GM12878 (cell line): ENCODE measurements around the gene ENTPD6.

ENCODE experiments used
- BRCA1 ChIP-seq: IDR thresholded peaks from 2 replicates; pipeline ENCODE4 v1.6.1; 2011; ENCODE audit warnings: low read depth, low read length, improper control_type of control experiment
- EP300 ChIP-seq, 2 experiments: fragments of 150-350 bp in 1 of 2; IDR thresholded peaks; 2 replicates each; pipeline ENCODE4 v1.6.1; 2011 to 2012; ENCODE audit warnings: low read depth in 2 of 2, low read length in 2 of 2, borderline replicate concordance in 1 of 2, improper control_type of control experiment in 1 of 2, inconsistent platforms in 1 of 2; ENCODE audit not compliant: control insufficient read depth in 1 of 2
- FOXM1 ChIP-seq: IDR thresholded peaks from 2 replicates; pipeline ENCODE4 v1.6.1; 2012; ENCODE audit warnings: low read depth, mild to moderate bottlenecking, inconsistent platforms, low read length, moderate library complexity
- NFYB ChIP-seq: IDR thresholded peaks from 2 replicates; pipeline ENCODE4 v1.6.1; 2011; ENCODE audit warnings: low read depth, mild to moderate bottlenecking, low read length, improper control_type of control experiment, moderate library complexity; ENCODE audit not compliant: insufficient read depth
- SPI1 ChIP-seq: IDR thresholded peaks from 2 replicates; pipeline ENCODE4 v1.6.1; 2011; ENCODE audit warnings: low read depth, mild to moderate bottlenecking, low read length, moderate library complexity, borderline replicate concordance; ENCODE audit not compliant: insufficient read depth
- YY1 ChIP-seq: IDR thresholded peaks from 2 replicates; pipeline ENCODE4 v1.6.1; 2011; ENCODE audit warnings: low read depth, mild to moderate bottlenecking, low read length
- TF ChIP-seq, protein P1 (sequence below), 3 experiments: IDR thresholded peaks in 2 of 3; conservative IDR thresholded peaks in 1 of 3; 2 replicates each; pipeline ENCODE4 v1.5.1; 2011; ENCODE audit warnings: low read depth in 3 of 3, low read length in 3 of 3, mild to moderate bottlenecking in 3 of 3, control low read depth in 2 of 3, moderate library complexity in 2 of 3, inconsistent platforms in 1 of 3, mixed read lengths in 1 of 3; ENCODE audit not compliant: control insufficient read depth in 2 of 3, insufficient read depth in 1 of 3; ENCODE audit errors: extremely low read depth in 1 of 3

DNA sequence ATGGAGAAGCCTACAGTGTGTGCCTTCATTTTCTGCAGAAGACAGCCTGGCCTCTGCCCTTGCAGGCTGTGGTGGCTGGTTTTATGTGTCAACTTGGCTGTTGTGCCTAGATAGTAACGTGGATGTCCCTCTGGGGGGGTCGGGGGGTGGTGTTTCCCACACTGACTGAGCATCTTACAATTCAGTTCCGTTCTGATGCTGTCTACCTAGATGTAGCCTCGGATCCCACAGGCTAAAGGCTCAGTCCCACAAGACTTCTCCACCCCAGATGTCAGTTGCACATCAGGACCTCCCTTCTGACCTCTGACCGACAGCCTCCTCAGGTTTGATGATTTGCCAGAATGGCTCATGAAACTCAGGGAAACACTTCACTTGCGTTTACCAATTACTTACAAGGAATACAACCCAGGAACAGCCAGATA, 56.7 kb downstream of the ENTPD6 start:
- TF ChIP-seq, protein P1, sequence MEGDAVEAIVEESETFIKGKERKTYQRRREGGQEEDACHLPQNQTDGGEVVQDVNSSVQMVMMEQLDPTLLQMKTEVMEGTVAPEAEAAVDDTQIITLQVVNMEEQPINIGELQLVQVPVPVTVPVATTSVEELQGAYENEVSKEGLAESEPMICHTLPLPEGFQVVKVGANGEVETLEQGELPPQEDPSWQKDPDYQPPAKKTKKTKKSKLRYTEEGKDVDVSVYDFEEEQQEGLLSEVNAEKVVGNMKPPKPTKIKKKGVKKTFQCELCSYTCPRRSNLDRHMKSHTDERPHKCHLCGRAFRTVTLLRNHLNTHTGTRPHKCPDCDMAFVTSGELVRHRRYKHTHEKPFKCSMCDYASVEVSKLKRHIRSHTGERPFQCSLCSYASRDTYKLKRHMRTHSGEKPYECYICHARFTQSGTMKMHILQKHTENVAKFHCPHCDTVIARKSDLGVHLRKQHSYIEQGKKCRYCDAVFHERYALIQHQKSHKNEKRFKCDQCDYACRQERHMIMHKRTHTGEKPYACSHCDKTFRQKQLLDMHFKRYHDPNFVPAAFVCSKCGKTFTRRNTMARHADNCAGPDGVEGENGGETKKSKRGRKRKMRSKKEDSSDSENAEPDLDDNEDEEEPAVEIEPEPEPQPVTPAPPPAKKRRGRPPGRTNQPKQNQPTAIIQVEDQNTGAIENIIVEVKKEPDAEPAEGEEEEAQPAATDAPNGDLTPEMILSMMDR (IDR thresholded peaks at IDR 0.05 in 2 of 3, conservative IDR thresholded peaks at IDR 0.05 in 1 of 3; ENCODE audit: control insufficient read depth in 2 of 3, extremely low read depth in 1 of 3, insufficient read depth in 1 of 3, low read depth in 3 of 3, low read length in 3 of 3) = no peak
- TF ChIP-seq FOXM1 (no peak), EP300 (IDR thresholded peaks at IDR 0.05; ENCODE audit: borderline replicate concordance in 1 of 2, control insufficient read depth in 1 of 2, low read depth in 2 of 2, low read length in 2 of 2) (no peak), SPI1 (no peak), NFYB (no peak), BRCA1 (no peak), YY1 (no peak)
